ENCODE data around the gene HACL1. TPM values are rescaled to one million over a fixed set of nuclear protein-coding genes. Genes with fewer than 3 reads are reported as not detected.

Gene HACL1
- 10 to 100 TPM; 41.5 to 42.9 TPM for total RNA-seq
- 10 to 100 TPM; 31.7 to 33.8 (median 32.4) TPM for polyA plus RNA-seq
- total RNA-seq, result 30.2 to 46.7 (median 37.1) reads per million in 6 experiments

GRCh38 chr3:15601399-15602145 is at the start of gene HACL1, which contains the start of gene BTD:
HACL1 (minus strand) TSS chr3:15601569; CDS start chr3:15601463, 106 bp downstream.
BTD (plus strand) TSS chr3:15601745; CDS start chr3:15635440, 33,695 bp downstream.
- DNase-seq, result peak; percentile 97 to 99 (median 99)
- Mint-ChIP-seq H3K27me3 (no peaks in the 10 kb centered on the region), H3K9me3 (no peaks in the 10 kb centered on the region), H3K27ac (peak within 1 kb of the TSS; percentile 95 to 100 (median 98)), H3K4me1 (peaks cover 30 to 68% (median 57%) of the 10 kb centered on the region in 4 donors), H3K4me3 (peak within 1 kb of the TSS; percentile 96 to 100 (median 100)), H3K36me3 (peaks cover 3 to 43% (median 24%) of the 10 kb centered on the region in 3 donors)
- POLR2A ChIA-PET, result interaction anchor here (0.7 to 1.8 kb wide), 8 partner anchors 9 to 1301 kb away, joined by 3 to 8 read pairs (median 4); partner anchors contain the start of genes CAPN7, DPH3, MRPS25 and OXNAD1
- ATAC-seq, result peak; percentile 92

DNA sequence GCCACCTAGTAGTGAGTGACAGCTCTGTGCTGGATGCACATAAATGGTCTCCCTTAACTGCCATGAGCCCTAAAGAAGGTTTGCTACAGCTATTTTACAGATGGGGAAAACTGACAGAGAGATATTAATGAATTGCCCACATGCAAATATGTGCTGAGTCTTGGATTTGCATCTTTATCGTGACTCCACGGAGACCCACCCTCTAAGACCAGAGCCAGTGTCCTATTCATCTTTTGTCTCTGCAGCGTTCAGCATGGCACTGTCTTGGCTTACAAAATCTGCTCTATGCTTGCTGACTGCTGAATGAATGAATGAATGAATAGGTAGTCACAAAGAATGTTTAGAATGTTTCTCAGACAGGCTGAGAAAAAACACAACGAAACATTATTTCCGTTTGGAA is 48.5 kb upstream of the HACL1 start:
- peaks cover 25 to 58% (median 44%) of the 10 kb centered on the region in 4 donors for H3K4me1 Mint-ChIP-seq
- peaks cover 0 to 6% (median 0%) of the 10 kb centered on the region in 3 donors for H3K36me3 Mint-ChIP-seq
- peak overlapping the region in 1 of 10 donors; percentile 3 for H3K27ac Mint-ChIP-seq

GRCh38 chr3:15649341-15649740 is 48.0 kb upstream of the HACL1 start:
- POLR2A ChIA-PET, result interaction anchor here (0.6 to 1.0 kb wide), 3 partner anchors 12 to 65 kb away, joined by 3 to 6 read pairs (median 5); no protein-coding TSS in a partner anchor
- H3K27ac Mint-ChIP-seq, result peak overlapping the region in 1 of 10 donors; percentile 43

More for the DNA sequence above, 48.5 kb upstream of the HACL1 start:
- Mint-ChIP-seq H3K4me3 (peak overlapping the region in 2 of 10 donors; percentile 5 to 59), H3K27me3 (peaks cover 5 to 42% (median 13%) of the 10 kb centered on the region in 5 donors), H3K9me3 (peaks cover 0 to 6% (median under 1%) of the 10 kb centered on the region in 9 donors)
- ATAC-seq (no peak), DNase-seq (no peak)
- POLR2A ChIA-PET, result interaction anchor here (0.6 kb wide), 1 partner anchor 64 kb away, joined by 5 read pairs; no protein-coding TSS in a partner anchor

DNA sequence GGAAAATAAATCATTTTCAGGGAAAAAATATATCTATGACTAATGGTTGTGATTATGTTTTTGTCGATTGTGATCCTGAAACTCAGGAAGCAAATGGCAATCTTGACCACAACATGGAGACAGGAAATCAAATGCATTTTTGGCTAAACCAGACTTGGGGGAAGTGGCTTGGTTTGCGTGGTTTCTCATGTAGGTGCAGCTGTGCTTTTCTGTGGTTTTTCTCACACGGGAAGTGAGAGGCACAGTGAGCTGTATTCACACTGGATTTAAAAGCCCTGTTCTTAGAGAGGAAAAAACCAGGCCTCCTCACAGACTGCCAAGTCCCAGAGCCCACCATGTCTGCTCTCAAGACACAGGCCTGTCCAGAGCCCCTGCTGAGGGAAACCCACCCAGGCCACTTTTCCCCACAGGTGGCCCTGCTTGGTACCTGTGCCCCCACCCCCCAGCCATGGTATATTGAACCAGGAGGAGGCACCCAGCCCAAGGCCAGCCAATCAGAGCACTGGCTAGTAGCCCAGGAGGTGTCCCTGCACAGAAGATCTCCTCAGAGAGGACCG is 46.3 kb upstream of the HACL1 start:
- peak overlapping the region; percentile 40 to 85 (median 74) for H3K4me3 Mint-ChIP-seq
- POLR2A ChIA-PET, result interaction anchor here (0.8 to 1.2 kb wide), 2 partner anchors 21 to 209 kb away, joined by 3 read pairs; no protein-coding TSS in a partner anchor
- ATAC-seq (peak; percentile 96 to 98), DNase-seq (peak in 9 of 10 donors; percentile 13 to 73 (median 57))
- peaks cover 24 to 58% (median 44%) of the 10 kb centered on the region in 4 donors for H3K4me1 Mint-ChIP-seq
- H3K36me3 Mint-ChIP-seq, result peaks cover 0 to 12% (median 6%) of the 10 kb centered on the region in 3 donors
- peaks cover 5 to 31% (median 10%) of the 10 kb centered on the region in 5 donors for H3K27me3 Mint-ChIP-seq
- no peaks in the 10 kb centered on the region for H3K9me3 Mint-ChIP-seq
- peak overlapping the region; percentile 5 to 85 (median 42) for H3K27ac Mint-ChIP-seq

More at GRCh38 chr3:15649341-15649740, 48.0 kb upstream of the HACL1 start:
- peaks cover 0 to 8% (median 0%) of the 10 kb centered on the region in 3 donors for H3K36me3 Mint-ChIP-seq
- ATAC-seq (no peak), DNase-seq (no peak)
- peaks cover 0 to 5% (median 0%) of the 10 kb centered on the region in 9 donors for H3K9me3 Mint-ChIP-seq
- H3K27me3 Mint-ChIP-seq, result peaks cover 5 to 42% (median 13%) of the 10 kb centered on the region in 5 donors
- H3K4me3 Mint-ChIP-seq, result peak overlapping the region in 5 of 10 donors; percentile 0 to 59 (median 39)
- H3K4me1 Mint-ChIP-seq, result peaks cover 25 to 58% (median 44%) of the 10 kb centered on the region in 4 donors

- DNase-seq (no peak), ATAC-seq (peak; percentile 7 to 31)
- peak overlapping the region; percentile 40 to 85 (median 74) for H3K4me3 Mint-ChIP-seq
- peaks cover 0 to 17% (median 12%) of the 10 kb centered on the region in 3 donors for H3K36me3 Mint-ChIP-seq
- H3K27ac Mint-ChIP-seq, result peak overlapping the region in 5 of 10 donors; percentile 10 to 75 (median 22)
- H3K27me3 Mint-ChIP-seq, result peaks cover 5 to 26% (median 9%) of the 10 kb centered on the region in 5 donors
- POLR2A ChIA-PET, result interaction anchor here (1.2 kb wide), 1 partner anchor 22 kb away, joined by 3 read pairs; no protein-coding TSS in a partner anchor
- H3K9me3 Mint-ChIP-seq, result no peaks in the 10 kb centered on the region
- H3K4me1 Mint-ChIP-seq, result peaks cover 23 to 58% (median 44%) of the 10 kb centered on the region in 4 donors
Observed at GRCh38 chr3:15646851-15647511, 45.6 kb upstream of the HACL1 start.

GRCh38 chr3:15645740-15646501 is 44.6 kb upstream of the HACL1 start:
- POLR2A ChIA-PET, result interaction anchor here (0.6 kb wide), 3 partner anchors 12 to 839 kb away, joined by 3 to 7 read pairs (median 4); no protein-coding TSS in a partner anchor
- Mint-ChIP-seq H3K27ac (no peak overlapping the region), H3K9me3 (no peaks in the 10 kb centered on the region), H3K36me3 (peaks cover 0 to 21% (median 15%) of the 10 kb centered on the region in 3 donors), H3K4me3 (peak overlapping the region in 3 of 10 donors; percentile 24 to 47 (median 45)), H3K4me1 (peaks cover 21 to 55% (median 43%) of the 10 kb centered on the region in 4 donors), H3K27me3 (peaks cover 0 to 16% (median 6%) of the 10 kb centered on the region in 5 donors)
- ATAC-seq (no peak), DNase-seq (no peak)

DNA sequence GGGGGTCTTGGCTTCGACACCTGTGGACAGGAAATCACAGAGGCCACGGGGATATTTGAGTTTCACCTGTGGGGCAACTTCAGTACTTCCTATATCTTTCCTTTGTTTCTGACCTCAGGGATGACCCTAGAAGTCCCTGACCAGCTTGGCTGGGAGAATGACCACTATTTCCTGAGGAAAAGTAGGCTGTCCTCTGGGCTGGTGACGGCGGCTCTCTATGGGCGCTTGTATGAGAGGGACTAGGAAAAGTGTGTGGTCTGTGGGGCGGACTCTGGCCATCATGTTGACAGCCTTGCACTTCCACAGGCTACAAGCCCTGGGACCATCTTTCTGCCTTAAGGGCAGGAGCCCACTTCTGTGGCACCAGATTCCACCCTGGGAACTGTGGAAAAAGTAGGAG is 43.9 kb upstream of the HACL1 start:
- Mint-ChIP-seq H3K27ac (no peak overlapping the region), H3K4me1 (peaks cover 21 to 51% (median 42%) of the 10 kb centered on the region in 4 donors), H3K4me3 (no peak overlapping the region), H3K36me3 (peaks cover 0 to 21% (median 15%) of the 10 kb centered on the region in 3 donors), H3K27me3 (peaks cover 0 to 10% (median 2%) of the 10 kb centered on the region in 5 donors), H3K9me3 (no peaks in the 10 kb centered on the region)
- POLR2A ChIA-PET, result interaction anchor here (0.6 kb wide), 1 partner anchor 11 kb away, joined by 3 read pairs; no protein-coding TSS in a partner anchor
- ATAC-seq, result no peak
- no peak for DNase-seq

- H3K4me3 Mint-ChIP-seq, result no peak overlapping the region
- no peak overlapping the region for H3K27ac Mint-ChIP-seq
- H3K36me3 Mint-ChIP-seq, result peaks cover 0 to 28% (median 13%) of the 10 kb centered on the region in 3 donors
- POLR2A ChIA-PET, result no interaction called here
- DNase-seq, result no peak
- no peaks in the 10 kb centered on the region for H3K9me3 Mint-ChIP-seq
- no peaks in the 10 kb centered on the region for H3K27me3 Mint-ChIP-seq
- no peak for ATAC-seq
- peaks cover 7 to 25% (median 19%) of the 10 kb centered on the region in 4 donors for H3K4me1 Mint-ChIP-seq
Observed at GRCh38 chr3:15638891-15639262, 37.5 kb upstream of the HACL1 start.

DNA sequence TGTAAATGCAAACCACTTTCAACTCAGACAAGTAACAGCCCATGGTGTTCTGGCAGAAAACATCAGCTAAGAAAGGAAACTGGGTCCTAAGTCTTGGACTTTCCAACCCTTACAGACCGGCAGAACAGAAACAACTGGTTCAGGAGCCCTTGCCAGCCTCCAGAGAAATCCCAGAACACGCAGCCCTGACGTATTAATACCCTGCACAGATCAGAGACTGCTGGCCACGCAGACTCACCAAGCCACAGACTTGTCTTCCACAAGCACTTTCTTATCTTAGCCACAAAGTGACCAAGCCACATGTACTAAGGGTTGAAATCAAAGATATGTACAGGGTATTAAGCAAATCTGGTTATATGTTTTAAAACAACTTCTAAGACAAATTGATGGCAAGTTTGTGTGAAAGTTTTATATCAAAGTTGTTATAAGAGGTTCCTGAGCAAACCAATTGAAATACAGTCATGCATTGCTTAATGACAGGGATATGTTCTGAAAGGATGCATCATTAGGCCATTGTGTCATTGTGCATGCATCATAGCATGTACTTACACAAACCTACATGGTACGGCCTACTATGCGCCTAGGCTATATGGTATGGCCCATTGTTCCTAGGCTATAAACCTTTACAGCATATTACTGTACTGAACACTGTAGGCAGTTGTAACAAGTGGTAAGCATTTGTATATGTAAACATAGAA is 37.0 kb upstream of the HACL1 start:
- peak overlapping the region in 1 of 10 donors; percentile 21 for H3K27ac Mint-ChIP-seq
- ATAC-seq, result no peak
- POLR2A ChIA-PET, result no interaction called here
- H3K9me3 Mint-ChIP-seq, result no peaks in the 10 kb centered on the region
- peaks cover 7 to 25% (median 19%) of the 10 kb centered on the region in 4 donors for H3K4me1 Mint-ChIP-seq
- no peaks in the 10 kb centered on the region for H3K27me3 Mint-ChIP-seq
- DNase-seq, result no peak
- no peak overlapping the region for H3K4me3 Mint-ChIP-seq
- peaks cover 0 to 26% (median 13%) of the 10 kb centered on the region in 3 donors for H3K36me3 Mint-ChIP-seq

DNA sequence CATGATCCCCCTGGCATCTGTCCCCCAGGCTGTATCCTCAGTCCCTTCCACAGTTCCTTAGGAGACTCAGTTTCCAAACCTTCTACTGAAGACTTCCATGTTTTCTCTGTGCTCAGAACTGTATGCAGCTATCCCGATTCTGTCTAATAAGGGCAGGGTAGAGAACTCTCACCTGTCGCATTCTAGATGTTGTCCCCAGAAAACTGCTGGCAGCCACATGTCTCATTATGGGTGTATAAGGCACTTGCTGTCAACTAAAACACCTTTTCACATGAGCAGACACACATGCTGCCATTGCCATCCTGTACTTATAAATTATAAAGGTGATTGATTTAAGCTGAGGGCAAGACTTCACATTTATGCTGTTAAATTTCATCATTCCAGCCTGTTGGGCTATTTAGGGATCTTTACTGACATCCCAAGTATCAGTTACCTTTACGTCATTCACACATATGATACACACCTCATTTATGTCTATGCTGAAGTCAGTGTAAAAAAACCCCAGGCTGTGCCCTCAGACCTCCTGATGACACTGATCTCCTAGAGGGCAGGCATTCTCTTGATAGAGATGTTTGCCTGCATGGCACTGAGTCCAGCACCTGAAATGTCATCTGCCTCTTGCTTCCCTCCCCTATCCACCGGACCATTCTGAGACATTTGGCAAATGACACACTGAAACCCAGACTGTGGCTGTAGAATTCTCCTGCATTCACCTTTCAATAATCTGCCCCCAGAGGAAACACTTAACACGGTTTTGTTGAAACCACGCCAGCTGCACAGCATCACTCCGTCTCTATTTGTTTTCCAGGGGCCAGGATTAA is 36.0 kb upstream of the HACL1 start:
- DNase-seq (no peak), ATAC-seq (no peak)
- Mint-ChIP-seq H3K4me3 (peak overlapping the region in 1 of 10 donors; percentile 32), H3K27ac (no peak overlapping the region), H3K36me3 (peaks cover 0 to 20% (median 11%) of the 10 kb centered on the region in 3 donors), H3K27me3 (no peaks in the 10 kb centered on the region), H3K4me1 (peaks cover 7 to 26% (median 19%) of the 10 kb centered on the region in 4 donors), H3K9me3 (no peaks in the 10 kb centered on the region)
- POLR2A ChIA-PET, result interaction anchor here (0.6 kb wide), 1 partner anchor 54 kb away, joined by 6 read pairs; no protein-coding TSS in a partner anchor

All from naive thymus-derived CD8-positive, alpha-beta T cell (primary cell).